H9 (cell line): ENCODE measurements around the gene TTF2. TPM values are rescaled to one million over a fixed set of nuclear protein-coding genes. Genes with fewer than 3 reads are reported as not detected.

Source experiments
- DNase-seq: peaks from one replicate; pipeline ENCODE4 v3.0.0-alpha.2; 2017
- H2AFZ ChIP-seq: one replicate; pipeline ENCODE4 v1.6.1; 2013; ENCODE audit warnings: mild to moderate bottlenecking, low read length, control low read depth, moderate library complexity
- H2AK5ac ChIP-seq: 2 replicates; pipeline ENCODE4 v1.6.1; 2013; ENCODE audit warnings: low read length, control low read depth, mixed read lengths; ENCODE audit not compliant: insufficient read length
- H2BK120ac ChIP-seq: one replicate; pipeline ENCODE4 v1.6.1; 2013; ENCODE audit warnings: low read depth, mild to moderate bottlenecking, low read length, control low read depth, inconsistent platforms; ENCODE audit not compliant: poor library complexity, severe bottlenecking
- H2BK12ac ChIP-seq: 2 replicates; pipeline ENCODE4 v1.6.1; 2013; ENCODE audit warnings: low read length, control low read depth, mixed read lengths, low read depth; ENCODE audit not compliant: insufficient read length
- H2BK15ac ChIP-seq: 2 replicates; pipeline ENCODE4 v1.6.1; 2013; ENCODE audit warnings: low read depth, low read length, control low read depth
- H2BK20ac ChIP-seq: one replicate; pipeline ENCODE4 v1.6.1; 2013; ENCODE audit warnings: low read depth, mild to moderate bottlenecking, low read length, control low read depth, inconsistent platforms; ENCODE audit not compliant: poor library complexity, severe bottlenecking
- H2BK5ac ChIP-seq: 2 replicates; pipeline ENCODE4 v1.6.1; 2013; ENCODE audit warnings: low read length, control low read depth, mixed read lengths; ENCODE audit not compliant: insufficient read length
- H3K14ac ChIP-seq: 2 replicates; pipeline ENCODE4 v1.6.1; 2013; ENCODE audit warnings: low read length, control low read depth; ENCODE audit not compliant: insufficient read depth
- H3K18ac ChIP-seq: 2 replicates; pipeline ENCODE4 v1.6.1; 2013; ENCODE audit warnings: low read depth, mild to moderate bottlenecking, mixed read lengths, low read length, control low read depth; ENCODE audit not compliant: insufficient read length
- H3K23ac ChIP-seq: 2 replicates; pipeline ENCODE4 v1.6.1; 2013; ENCODE audit warnings: low read length, control low read depth, mixed read lengths, low read depth; ENCODE audit not compliant: insufficient read length
- H3K23me2 ChIP-seq: 2 replicates; pipeline ENCODE4 v1.6.1; 2013; ENCODE audit warnings: low read depth, mild to moderate bottlenecking, mixed read lengths, low read length, control low read depth; ENCODE audit not compliant: insufficient read length, poor library complexity, severe bottlenecking
- H3K27ac ChIP-seq: 2 replicates; pipeline ENCODE4 v1.5.1; 2013; ENCODE audit warnings: low read length, control low read depth, mixed read lengths, low read depth; ENCODE audit not compliant: insufficient read length
- H3K27me3 ChIP-seq: 2 replicates; pipeline ENCODE4 v1.6.1; 2013; ENCODE audit warnings: low read length, control low read depth, inconsistent platforms; ENCODE audit not compliant: insufficient read depth
- H3K4ac ChIP-seq: 2 replicates; pipeline ENCODE4 v1.6.1; 2013; ENCODE audit warnings: low read depth, mild to moderate bottlenecking, control low read depth, inconsistent platforms, low read length, moderate library complexity
- H3K4me1 ChIP-seq: 2 replicates; pipeline ENCODE4 v1.6.1; 2013; ENCODE audit warnings: low read length, control low read depth, inconsistent platforms; ENCODE audit not compliant: insufficient read depth
- H3K4me2 ChIP-seq: 2 replicates; pipeline ENCODE4 v1.6.1; 2013; ENCODE audit warnings: low read length, control low read depth, mixed read lengths; ENCODE audit not compliant: insufficient read length, insufficient read depth
- H3K56ac ChIP-seq: 2 replicates; pipeline ENCODE4 v1.6.1; 2013; ENCODE audit warnings: low read depth, mild to moderate bottlenecking, mixed read lengths, low read length, control low read depth; ENCODE audit not compliant: insufficient read length
- H3K79me1 ChIP-seq: 2 replicates; pipeline ENCODE4 v1.6.1; 2013; ENCODE audit warnings: low read depth, mild to moderate bottlenecking, moderate library complexity, low read length, control low read depth, inconsistent platforms; ENCODE audit not compliant: insufficient read depth, poor library complexity, severe bottlenecking
- H3K79me2 ChIP-seq: 2 replicates; pipeline ENCODE4 v1.6.1; 2013; ENCODE audit warnings: low read length, control low read depth, inconsistent platforms; ENCODE audit not compliant: insufficient read depth
- H3K9ac ChIP-seq: 2 replicates; pipeline ENCODE4 v1.6.1; 2013; ENCODE audit warnings: low read length, control low read depth, mixed read lengths; ENCODE audit not compliant: insufficient read length; ENCODE audit errors: extremely low read depth
- H3K9me3 ChIP-seq: one replicate; pipeline ENCODE4 v1.6.1; 2013; ENCODE audit warnings: low read depth, low read length, inconsistent platforms; ENCODE audit not compliant: control insufficient read depth
- H3T11ph ChIP-seq: one replicate; pipeline ENCODE4 v1.6.1; 2013; ENCODE audit warnings: mild to moderate bottlenecking, low read length, control low read depth, inconsistent platforms
- H4K20me1 ChIP-seq: one replicate; pipeline ENCODE4 v1.6.1; 2013; ENCODE audit not compliant: control insufficient read depth, insufficient read length, insufficient read depth
- H4K5ac ChIP-seq: 2 replicates; pipeline ENCODE4 v1.6.1; 2013; ENCODE audit warnings: low read depth, mild to moderate bottlenecking, mixed read lengths, low read length, control low read depth; ENCODE audit not compliant: insufficient read length
- H4K8ac ChIP-seq: replicated peaks from 2 replicates; pipeline ENCODE4 v1.6.1; 2013; ENCODE audit warnings: low read length, control low read depth, mixed read lengths, low read depth; ENCODE audit not compliant: insufficient read length
- H4K91ac ChIP-seq: 2 replicates; pipeline ENCODE4 v1.6.1; 2013; ENCODE audit warnings: low read depth, mild to moderate bottlenecking, moderate library complexity, mixed read lengths, low read length, control low read depth; ENCODE audit not compliant: insufficient read length
- H3K27ac Mint-ChIP-seq, 3 experiments: 2 replicates in 2 of 3; 3 replicates in 1 of 3; pipeline ENCODE4 v1.8.0; 2020 to 2021; ENCODE audit warnings: mixed read lengths in 3 of 3, mild to moderate bottlenecking in 1 of 3, moderate library complexity in 1 of 3
- H3K27me3 Mint-ChIP-seq: 2 replicates; pipeline ENCODE4 v1.8.0; 2021; ENCODE audit warnings: low read depth, mild to moderate bottlenecking, moderate library complexity, mixed read lengths
- H3K36me3 Mint-ChIP-seq, 3 experiments: 2 replicates in 2 of 3; 3 replicates in 1 of 3; pipeline ENCODE4 v1.8.0; 2020 to 2021; ENCODE audit warnings: low read depth in 3 of 3, mixed read lengths in 3 of 3; ENCODE audit not compliant: insufficient read depth in 1 of 3
- H3K4me1 Mint-ChIP-seq, 2 experiments: 2 replicates each; pipeline ENCODE4 v1.8.0; 2020; ENCODE audit warnings: mixed read lengths in 2 of 2
- H3K4me3 Mint-ChIP-seq, 2 experiments: 2 replicates in 1 of 2; 3 replicates in 1 of 2; pipeline ENCODE4 v1.8.0; 2020 to 2021; ENCODE audit warnings: mild to moderate bottlenecking in 2 of 2, mixed read lengths in 2 of 2, moderate library complexity in 1 of 2
- H3K9me3 Mint-ChIP-seq, 2 experiments: 2 replicates in 1 of 2; 3 replicates in 1 of 2; pipeline ENCODE4 v1.8.0; 2020; ENCODE audit warnings: mild to moderate bottlenecking in 2 of 2, mixed read lengths in 2 of 2, moderate library complexity in 1 of 2
- WGBS: extraction: QIAGEN DNeasy Blood & Tissue Kit; methylation state at CpG from one replicate; pipeline ENCODE4 v1.1.7; 2013; ENCODE audit warnings: missing lambda C conversion rate, low lambda C conversion rate, mixed read lengths; ENCODE audit not compliant: insufficient read length; ENCODE audit errors: extremely low coverage; 5-methylcytosine and 5-hydroxymethylcytosine counted together
- total RNA-seq: library from RNA; stranded (reverse); gene quantifications from 2 replicates; pipeline ENCODE4 v1.2.1, GENCODE V29; 2021
- TF ChIP-seq, protein P1 (sequence below): fragments of 200-600 bp; sonication (generic); conservative IDR thresholded peaks from 3 replicates; pipeline ENCODE4 v1.8.0; 2021; ENCODE audit warnings: antibody characterized with exemption, mild to moderate bottlenecking

The TTF2 gene
- total RNA-seq, 1 experiment from 2014 or later, result 86.4 TPM

DNA sequence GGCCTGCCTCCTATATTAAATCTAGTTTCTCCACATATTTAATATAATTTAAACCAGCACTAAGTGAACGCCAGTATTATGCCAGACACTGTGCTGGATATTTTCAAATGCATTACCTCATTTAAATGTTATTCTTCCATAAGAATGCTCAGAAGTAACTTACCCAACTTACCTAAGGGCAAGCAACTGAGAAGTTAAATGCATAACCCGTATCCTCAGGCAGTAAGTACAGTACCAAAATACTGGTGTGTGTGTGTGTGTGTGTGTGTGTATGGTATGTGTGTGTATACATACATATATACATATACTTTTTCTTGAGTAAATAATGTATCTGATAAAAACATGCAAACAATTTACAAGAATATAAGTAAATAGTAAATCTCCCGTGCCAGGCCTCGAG, 70.4 kb downstream of the TTF2 start:
- Histone ChIP-seq H2BK12ac (no peak overlapping the region), H3K18ac (no peak overlapping the region), H4K91ac (no peak overlapping the region), H2AK5ac (no peak overlapping the region), H2BK120ac (no peak overlapping the region), H3K4ac (no peak overlapping the region), H4K20me1 (no peaks in the 10 kb centered on the region), H2AFZ (no peak overlapping the region), H3K56ac (no peak overlapping the region), H3K4me2 (no peak overlapping the region), H3K27me3 (no peaks in the 10 kb centered on the region), H3K9ac (no peak overlapping the region), H3K23me2 (no peaks in the 10 kb centered on the region), H2BK5ac (no peak overlapping the region), H4K5ac (no peak overlapping the region), H3T11ph (no peak overlapping the region), H3K23ac (no peak overlapping the region), H2BK15ac (no peak overlapping the region), H3K79me1 (no peaks in the 10 kb centered on the region), H3K4me1 (no peaks in the 10 kb centered on the region), H3K14ac (no peak overlapping the region), H3K27ac (no peak overlapping the region), H2BK20ac (no peak overlapping the region), H3K9me3 (no peaks in the 10 kb centered on the region), H3K79me2 (no peaks in the 10 kb centered on the region), H4K8ac (no peak overlapping the region)
- Mint-ChIP-seq H3K4me3 (no peak overlapping the region), H3K9me3 (no peaks in the 10 kb centered on the region), H3K27ac (no peak overlapping the region), H3K4me1 (peaks cover 29 to 36% of the 10 kb centered on the region in 2 experiments), H3K36me3 (no peaks in the 10 kb centered on the region), H3K27me3 (no peaks in the 10 kb centered on the region)
- no peak for DNase-seq
- TF ChIP-seq, protein P1, sequence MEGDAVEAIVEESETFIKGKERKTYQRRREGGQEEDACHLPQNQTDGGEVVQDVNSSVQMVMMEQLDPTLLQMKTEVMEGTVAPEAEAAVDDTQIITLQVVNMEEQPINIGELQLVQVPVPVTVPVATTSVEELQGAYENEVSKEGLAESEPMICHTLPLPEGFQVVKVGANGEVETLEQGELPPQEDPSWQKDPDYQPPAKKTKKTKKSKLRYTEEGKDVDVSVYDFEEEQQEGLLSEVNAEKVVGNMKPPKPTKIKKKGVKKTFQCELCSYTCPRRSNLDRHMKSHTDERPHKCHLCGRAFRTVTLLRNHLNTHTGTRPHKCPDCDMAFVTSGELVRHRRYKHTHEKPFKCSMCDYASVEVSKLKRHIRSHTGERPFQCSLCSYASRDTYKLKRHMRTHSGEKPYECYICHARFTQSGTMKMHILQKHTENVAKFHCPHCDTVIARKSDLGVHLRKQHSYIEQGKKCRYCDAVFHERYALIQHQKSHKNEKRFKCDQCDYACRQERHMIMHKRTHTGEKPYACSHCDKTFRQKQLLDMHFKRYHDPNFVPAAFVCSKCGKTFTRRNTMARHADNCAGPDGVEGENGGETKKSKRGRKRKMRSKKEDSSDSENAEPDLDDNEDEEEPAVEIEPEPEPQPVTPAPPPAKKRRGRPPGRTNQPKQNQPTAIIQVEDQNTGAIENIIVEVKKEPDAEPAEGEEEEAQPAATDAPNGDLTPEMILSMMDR, result no peak
- WGBS, result no CpG with 5 or more reads among the region's 4 CpGs
